T-cell (primary cell): ENCODE results near the gene SRRT. TPM values are rescaled to one million over a fixed set of nuclear protein-coding genes. Genes with fewer than 3 reads are reported as not detected.
A peak's percentile ranks its signal among the peaks of the same experiment; 100 is the strongest.

ENCODE experiments used
- ATAC-seq, 4 experiments: fragments of 200-7000 bp in 3 of 4; fragments of 150-1000 bp in 1 of 4; cut with Tn5 transposase; replicated peaks in 1 of 4; 1 replicate in 3 of 4; 2 replicates in 1 of 4; pipeline ENCODE4 v1.10.0; 2021; ENCODE audit warnings: moderate library complexity in 3 of 4, mild to moderate bottlenecking in 2 of 4, moderate number of reproducible peaks in 1 of 4
- CTCF ChIA-PET, 2 donors: fragments of 300-600 bp; sonication (Branson Sonifier 250); formaldehyde crosslinking; loops; one replicate each; lab custom pipeline; 2022; ENCODE audit warnings: antibody characterized with exemption in 2 of 2; lab: Charles Lee
- POLR2A ChIA-PET, 2 donors: fragments of 300-600 bp; sonication (Branson Sonifier 250); formaldehyde crosslinking; loops; one replicate each; lab custom pipeline; 2022; ENCODE audit warnings: antibody characterized with exemption in 2 of 2; lab: Charles Lee
- DNase-seq, 35 experiments: peaks; one replicate each; pipeline versions ENCODE4 v3.0.0 to v3.0.0-alpha.2; 2013 to 2023
- H3K27ac ChIP-seq: one replicate; pipeline ENCODE4 v1.5.1; 2013; ENCODE audit warnings: low read length
- H3K27me3 ChIP-seq, 2 experiments: replicated peaks in 1 of 2; 1 replicate in 1 of 2; 2 replicates in 1 of 2; pipeline versions ENCODE4 v1.6.1 to v1.7.0; 2013; ENCODE audit warnings: low read length in 1 of 2, mixed read lengths in 1 of 2; ENCODE audit not compliant: control insufficient read depth in 2 of 2, insufficient read depth in 2 of 2; ENCODE audit errors: extremely low read depth in 1 of 2
- H3K36me3 ChIP-seq, 2 donors: 1 replicate in 1 of 2; 2 replicates in 1 of 2; pipeline versions ENCODE4 v1.6.1 to v1.7.0; 2013; ENCODE audit warnings: low read length in 1 of 2; ENCODE audit not compliant: control insufficient read depth in 2 of 2, insufficient read depth in 1 of 2; ENCODE audit errors: extremely low read depth in 1 of 2
- H3K4me1 ChIP-seq, 2 experiments: 1 replicate in 1 of 2; 2 replicates in 1 of 2; pipeline versions ENCODE4 v1.6.1 to v1.7.0; 2013; ENCODE audit warnings: low read length in 2 of 2, mixed read lengths in 1 of 2; ENCODE audit not compliant: insufficient read depth in 2 of 2, control insufficient read depth in 1 of 2; ENCODE audit errors: extremely low read depth in 1 of 2
- H3K4me3 ChIP-seq, 2 donors: 1 replicate in 1 of 2; 2 replicates in 1 of 2; pipeline versions ENCODE4 v1.5.1 to v1.7.0; 2013; ENCODE audit warnings: mild to moderate bottlenecking in 2 of 2, low read length in 1 of 2, moderate library complexity in 1 of 2; ENCODE audit not compliant: control insufficient read depth in 1 of 2; ENCODE audit errors: extremely low read depth in 1 of 2
- H3K9me3 ChIP-seq: 2 replicates; pipeline ENCODE4 v1.7.0; 2013
- H3K27ac Mint-ChIP-seq, 2 donors: one replicate each; pipeline ENCODE4 v1.8.0; 2020 to 2021; ENCODE audit warnings: mild to moderate bottlenecking in 2 of 2, mixed read lengths in 2 of 2
- H3K27me3 Mint-ChIP-seq, 2 donors: one replicate each; pipeline ENCODE4 v1.8.0; 2021 to 2022; ENCODE audit warnings: mixed read lengths in 2 of 2
- H3K36me3 Mint-ChIP-seq: one replicate; pipeline ENCODE4 v1.8.0; 2021; ENCODE audit warnings: mixed read lengths
- H3K4me1 Mint-ChIP-seq, 3 donors: one replicate each; pipeline ENCODE4 v1.8.0; 2020 to 2022; ENCODE audit warnings: mixed read lengths in 3 of 3, mild to moderate bottlenecking in 1 of 3
- H3K4me3 Mint-ChIP-seq, 3 donors: one replicate each; pipeline ENCODE4 v1.8.0; 2020 to 2022; ENCODE audit warnings: mild to moderate bottlenecking in 3 of 3, mixed read lengths in 3 of 3, moderate library complexity in 3 of 3
- H3K9me3 Mint-ChIP-seq, 3 donors: one replicate each; pipeline ENCODE4 v1.8.0; 2020 to 2022; ENCODE audit warnings: mixed read lengths in 3 of 3
- WGBS: methylation state at CpG from one replicate; pipeline ENCODE4 v1.1.5; 2013; ENCODE audit warnings: missing lambda C conversion rate; ENCODE audit not compliant: insufficient coverage; 5-methylcytosine and 5-hydroxymethylcytosine counted together
- total RNA-seq, 35 experiments: library from RNA in 6 of 35; stranded (reverse) in 6 of 35; fragments of 120-200 nt in 1 of 35; gene quantifications; one replicate each; pipeline versions ENCODE4 v1.2.1 to v1.2.4 and lab custom pipeline; 2013 to 2026

The SRRT gene
- total RNA-seq, 5 donors from 2014 or later (not counting 1 experiment from before 2014, with no cell fraction given) = 224 to 308 (median 243) TPM

- no peaks in the 10 kb centered on the region for H3K27me3 Mint-ChIP-seq
- peaks cover 8 to 17% (median 14%) of the 10 kb centered on the region in 3 donors for H3K4me1 Mint-ChIP-seq
- no peaks in the 10 kb centered on the region for H3K9me3 Mint-ChIP-seq
- H3K4me3 Mint-ChIP-seq = peak overlapping the region; percentile 85 to 86 (median 85)
- ATAC-seq = peak in 1 of 4 experiments; percentile 9
- POLR2A ChIA-PET = interaction anchor here in 1 of 2 donors (0.6 kb wide), 1 partner anchor 21 kb away, joined by 4 read pairs; no protein-coding TSS in a partner anchor
- H3K36me3 ChIP-seq = no peaks in the 10 kb centered on the region
- CTCF ChIA-PET = interaction anchor here in 1 of 2 donors (0.7 kb wide), 1 partner anchor 131 kb away, joined by 4 read pairs; the partner anchor contains the start of gene POP7
- H3K27ac ChIP-seq = no peak overlapping the region
- peak overlapping the region; percentile 80 to 90 for H3K27ac Mint-ChIP-seq
- WGBS = 84% methylated on average over 3 of the region's 6 CpGs
- no peaks in the 10 kb centered on the region for H3K36me3 Mint-ChIP-seq
- no peak for DNase-seq
- H3K9me3 ChIP-seq = no peaks in the 10 kb centered on the region
- H3K27me3 ChIP-seq = peaks cover 0 to 6% of the 10 kb centered on the region in 2 experiments
- peak overlapping the region; percentile 50 to 63 for H3K4me3 ChIP-seq
- H3K4me1 ChIP-seq = peaks cover 4 to 9% of the 10 kb centered on the region in 2 experiments
Measured at GRCh38 chr7:100836812-100837098, 38.1 kb upstream of the SRRT start.

DNA sequence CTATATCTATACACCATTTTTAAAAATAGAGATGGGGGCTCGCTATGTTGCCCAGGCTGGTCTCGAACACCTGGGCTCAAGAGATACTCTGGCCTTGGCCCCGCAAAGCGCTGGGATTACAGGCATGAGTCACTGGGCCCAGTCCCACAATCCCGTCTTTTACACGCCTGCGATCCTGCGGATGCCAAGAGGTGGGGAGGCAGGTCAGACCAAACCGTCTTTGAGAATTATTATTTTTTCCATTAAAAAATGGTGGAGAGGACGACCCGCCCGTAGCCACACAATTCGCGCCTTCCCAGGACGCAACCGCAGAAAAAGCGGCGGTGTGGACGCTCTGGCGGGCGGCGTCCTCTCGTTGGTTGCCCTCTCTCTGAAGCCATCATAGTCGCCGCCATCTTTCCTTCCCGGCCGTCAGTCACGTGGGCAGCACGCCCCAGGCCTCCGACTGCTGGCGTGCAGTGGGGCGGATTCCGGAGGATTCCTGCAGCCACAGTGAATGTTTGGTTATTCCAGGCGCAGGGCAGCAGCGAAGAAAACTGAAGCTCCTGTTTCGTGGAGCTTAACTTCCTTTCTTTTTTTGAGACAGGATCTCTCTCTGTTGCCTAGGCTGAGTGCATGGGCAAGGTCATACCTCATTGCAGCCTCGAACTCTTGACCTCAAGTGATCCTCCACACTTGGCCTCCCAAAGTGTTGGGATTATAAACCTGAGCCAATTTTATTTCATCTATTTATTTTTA, 37.6 kb upstream of the SRRT start:
- Histone ChIP-seq H3K36me3 (no peaks in the 10 kb centered on the region), H3K27ac (peak overlapping the region; percentile 19)

DNA sequence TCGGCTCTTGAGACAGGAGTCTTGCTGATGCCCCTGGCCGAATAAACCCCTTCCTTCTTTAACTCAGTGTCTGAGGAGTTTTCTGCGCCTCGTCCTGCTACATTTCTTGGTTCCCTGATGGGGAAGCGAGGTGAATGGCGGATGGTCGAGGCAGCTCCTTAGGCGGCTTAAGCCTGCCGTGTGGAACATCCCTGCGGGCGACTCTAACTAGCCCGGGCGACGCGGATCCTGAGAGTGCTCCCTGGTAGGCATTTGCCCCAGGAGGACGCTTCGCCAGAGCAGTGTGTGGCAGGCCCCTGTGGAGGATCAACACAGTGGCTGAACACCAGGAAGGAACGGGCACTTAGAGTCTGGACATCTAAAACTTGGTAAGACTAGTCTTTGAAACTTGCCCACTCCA, 35.5 kb upstream of the SRRT start:
- ChIA-PET CTCF (no interaction called here), POLR2A (no interaction called here)
- H3K36me3 ChIP-seq = no peaks in the 10 kb centered on the region
- no peaks in the 10 kb centered on the region for H3K27me3 Mint-ChIP-seq
- H3K4me1 Mint-ChIP-seq = peaks cover 8 to 17% (median 14%) of the 10 kb centered on the region in 3 donors
- H3K27ac ChIP-seq = no peak overlapping the region
- no peak for ATAC-seq
- no peak for DNase-seq
- WGBS = 96% methylated on average over 16 of the region's 18 CpGs
- H3K9me3 ChIP-seq = no peaks in the 10 kb centered on the region
- H3K4me1 ChIP-seq = peaks cover 4 to 9% of the 10 kb centered on the region in 2 experiments
- H3K4me3 ChIP-seq = no peak overlapping the region
- H3K4me3 Mint-ChIP-seq = no peak overlapping the region
- H3K27me3 ChIP-seq = no peaks in the 10 kb centered on the region
- no peak overlapping the region for H3K27ac Mint-ChIP-seq
- H3K9me3 Mint-ChIP-seq = no peaks in the 10 kb centered on the region
- H3K36me3 Mint-ChIP-seq = no peaks in the 10 kb centered on the region

More for the DNA sequence above, 37.6 kb upstream of the SRRT start:
- H3K27me3 ChIP-seq = peaks cover 0 to 4% of the 10 kb centered on the region in 2 experiments
- 1% methylated on average over 26 of the region's 37 CpGs for WGBS
- no peaks in the 10 kb centered on the region for H3K9me3 ChIP-seq
- DNase-seq (peak; percentile 49 to 83 (median 69)), ATAC-seq (peak; percentile 98 to 100 (median 100))
- H3K4me3 ChIP-seq = peak overlapping the region; percentile 50 to 63
- Mint-ChIP-seq H3K4me3 (peak overlapping the region; percentile 85 to 86 (median 85)), H3K36me3 (no peaks in the 10 kb centered on the region), H3K9me3 (no peaks in the 10 kb centered on the region), H3K4me1 (peaks cover 8 to 17% (median 14%) of the 10 kb centered on the region in 3 donors), H3K27ac (peak overlapping the region; percentile 80 to 90), H3K27me3 (no peaks in the 10 kb centered on the region)
- POLR2A ChIA-PET = interaction anchor here in 1 of 2 donors (0.6 to 0.7 kb wide), 2 partner anchors 21 to 420 kb away, joined by 4 read pairs; no protein-coding TSS in a partner anchor
- CTCF ChIA-PET = interaction anchor here (0.6 to 0.7 kb wide), 3 partner anchors 17 to 410 kb away, joined by 3 to 9 read pairs (median 4); partner anchors contain the start of gene POP7 (in 1 of the 2)
- H3K4me1 ChIP-seq = peaks cover 4 to 9% of the 10 kb centered on the region in 2 experiments

DNA sequence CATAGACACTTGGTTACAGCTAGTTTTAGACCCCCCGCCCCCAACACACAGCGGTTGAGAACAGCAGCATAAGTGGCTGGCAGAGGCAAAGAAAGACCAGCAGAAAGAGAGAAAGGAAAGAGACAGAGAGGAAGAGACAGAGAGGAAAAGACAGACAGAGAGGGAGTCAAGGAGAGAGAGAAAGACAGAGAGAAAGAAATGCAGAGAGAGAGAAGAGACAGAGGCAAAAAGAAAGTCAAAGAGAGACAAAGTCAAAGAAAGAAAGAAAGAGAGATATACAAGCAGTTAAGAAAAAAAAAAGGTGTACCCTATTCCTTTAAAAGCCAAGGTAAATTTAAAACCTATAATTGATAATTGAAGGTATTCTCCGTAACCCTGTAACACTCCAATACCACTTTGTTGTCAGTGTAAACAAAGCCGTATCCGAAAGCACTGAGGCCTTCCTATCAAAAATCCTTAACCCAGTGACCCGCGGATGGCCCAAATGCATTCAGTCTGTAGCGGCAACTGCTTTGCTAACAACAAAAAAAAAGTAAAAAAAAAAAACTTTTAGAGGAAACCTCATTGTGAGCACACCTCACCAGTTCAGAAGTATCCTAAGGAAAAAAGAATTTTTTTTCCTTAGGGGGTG, 34.3 kb upstream of the SRRT start:
- WGBS = 100% methylated on average over 1 of the region's 8 CpGs
- Histone ChIP-seq H3K4me3 (no peak overlapping the region), H3K4me1 (peaks cover 4 to 9% of the 10 kb centered on the region in 2 experiments), H3K9me3 (no peaks in the 10 kb centered on the region), H3K27me3 (no peaks in the 10 kb centered on the region), H3K36me3 (no peaks in the 10 kb centered on the region), H3K27ac (no peak overlapping the region)
- ATAC-seq (no peak), DNase-seq (no peak)
- Mint-ChIP-seq H3K27ac (no peak overlapping the region), H3K27me3 (no peaks in the 10 kb centered on the region), H3K4me1 (peaks cover 8 to 14% (median 12%) of the 10 kb centered on the region in 3 donors), H3K4me3 (no peak overlapping the region), H3K9me3 (no peaks in the 10 kb centered on the region), H3K36me3 (no peaks in the 10 kb centered on the region)
- ChIA-PET POLR2A (no interaction called here), CTCF (no interaction called here)

DNA sequence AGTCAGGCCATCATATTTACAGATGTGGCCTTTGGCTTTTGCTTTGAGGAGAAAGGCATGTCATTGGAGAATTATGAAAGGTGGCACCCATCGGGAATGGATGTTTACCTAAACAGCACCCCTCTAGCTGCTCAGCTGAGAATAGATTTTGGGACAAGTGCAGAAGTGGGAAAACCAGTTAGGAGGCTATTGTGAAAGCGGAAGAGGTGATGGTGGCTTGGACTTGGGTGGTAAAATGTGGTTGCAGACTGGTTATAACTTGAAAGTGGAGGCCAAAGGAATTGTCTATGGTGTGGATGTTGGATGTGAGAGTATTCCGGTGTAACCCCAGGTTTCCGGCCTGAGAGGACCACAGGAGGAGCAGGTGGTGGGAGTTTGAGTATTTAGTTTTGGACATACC, 27.5 kb upstream of the SRRT start:
- H3K4me3 Mint-ChIP-seq = no peak overlapping the region
- DNase-seq (no peak), ATAC-seq (no peak)
- ChIA-PET POLR2A (no interaction called here), CTCF (no interaction called here)
- H3K27ac Mint-ChIP-seq = no peak overlapping the region
- no peaks in the 10 kb centered on the region for H3K27me3 ChIP-seq
- H3K27me3 Mint-ChIP-seq = no peaks in the 10 kb centered on the region
- H3K9me3 ChIP-seq = no peaks in the 10 kb centered on the region
- WGBS = 92% methylated on average over 4 of the region's 4 CpGs
- peaks cover 6% of the 10 kb centered on the region in 3 donors for H3K4me1 Mint-ChIP-seq
- no peaks in the 10 kb centered on the region for H3K36me3 ChIP-seq
- H3K36me3 Mint-ChIP-seq = no peaks in the 10 kb centered on the region
- peaks cover 3 to 11% of the 10 kb centered on the region in 2 experiments for H3K4me1 ChIP-seq
- H3K4me3 ChIP-seq = no peak overlapping the region
- H3K27ac ChIP-seq = no peak overlapping the region
- H3K9me3 Mint-ChIP-seq = no peaks in the 10 kb centered on the region
